GM19324 (cell line): ENCODE data around the gene ZDHHC5.
A peak's percentile ranks its signal among the peaks of the same experiment; 100 is the strongest.

Experiments
- ATAC-seq: cut with Tn5 transposase; IDR thresholded peaks from one replicate; pipeline ENCODE4 v1.9.1; 2021; ENCODE audit warnings: mild to moderate bottlenecking, moderate library complexity; ENCODE audit not compliant: unreplicated experiment, low FRiP score

Gene ZDHHC5

GRCh38 chr11:57727185-57727584 is 59.3 kb downstream of the ZDHHC5 start:
- ATAC-seq = no peak

- no peak for ATAC-seq
These were observed 60.9 kb downstream of the ZDHHC5 start for GRCh38 chr11:57728829-57729228.

DNA sequence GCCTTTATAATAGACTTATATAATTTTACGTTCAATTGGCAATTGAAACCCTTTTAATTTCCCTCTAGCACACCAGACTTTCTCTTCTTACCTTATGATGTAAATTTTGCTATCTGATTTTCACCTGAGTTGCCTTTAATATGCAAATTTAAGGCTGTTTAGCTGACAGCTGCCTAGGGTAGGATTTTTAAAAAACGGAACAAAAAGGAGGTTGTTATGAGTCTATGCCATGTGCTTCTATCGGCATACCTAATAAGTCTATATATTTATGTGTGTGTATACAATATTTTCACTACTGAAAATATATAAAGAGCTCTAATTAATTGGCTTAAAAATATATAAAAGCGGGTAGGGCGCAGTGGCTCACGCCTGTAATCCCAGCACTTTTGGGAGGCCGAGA is 61.6 kb downstream of the ZDHHC5 start:
- no peak for ATAC-seq

- no peak for ATAC-seq
These were observed 64.7 kb downstream of the ZDHHC5 start for GRCh38 chr11:57732661-57733060.

- no peak for ATAC-seq
These were observed 67.8 kb downstream of the ZDHHC5 start for GRCh38 chr11:57735619-57736298.

DNA sequence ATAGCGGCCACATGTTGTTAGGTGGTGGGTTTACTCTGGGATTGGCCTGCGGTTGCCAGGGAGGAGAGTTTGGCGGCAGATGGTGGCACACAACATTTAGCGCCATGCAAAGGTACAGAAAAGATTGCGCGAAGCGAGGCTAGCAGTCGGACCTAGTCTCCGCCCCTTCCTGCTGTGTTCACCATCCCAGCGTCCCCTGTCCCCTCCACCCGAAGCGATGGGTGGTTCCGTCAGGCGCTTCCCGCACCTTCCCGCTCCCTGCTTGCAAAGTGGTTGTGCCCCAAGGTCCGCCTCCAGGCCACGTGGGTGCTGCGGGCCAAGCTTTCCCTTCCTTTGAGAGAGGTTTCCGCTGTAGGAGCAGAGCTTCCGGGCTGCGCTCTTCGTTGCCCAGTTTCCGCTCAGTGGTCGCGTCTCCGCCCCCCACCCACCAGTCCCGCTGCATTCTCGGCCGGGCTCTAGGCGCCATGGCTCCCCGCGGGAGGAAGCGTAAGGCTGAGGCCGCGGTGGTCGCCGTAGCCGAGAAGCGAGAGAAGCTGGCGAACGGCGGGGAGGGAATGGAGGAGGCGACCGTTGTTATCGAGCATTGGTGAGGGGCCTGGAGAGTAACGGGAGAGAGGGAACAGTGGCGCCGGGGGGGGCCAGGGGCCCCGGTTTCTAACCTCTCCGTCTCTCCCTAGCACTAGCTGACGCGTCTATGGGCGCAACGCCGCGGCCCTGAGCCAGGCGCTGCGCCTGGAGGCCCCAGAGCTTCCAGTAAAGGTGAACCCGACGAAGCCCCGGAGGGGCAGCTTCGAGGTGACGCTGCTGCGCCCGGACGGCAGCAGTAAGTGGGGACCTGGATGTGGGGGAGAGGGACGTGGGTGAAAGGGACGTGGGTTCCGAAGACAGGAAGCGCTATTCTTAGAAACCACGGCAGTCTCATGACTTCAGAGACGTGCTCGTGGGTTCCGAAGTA is 73.5 kb downstream of the ZDHHC5 start, which contains the start of gene SELENOH:
Gene SELENOH, plus strand, starts transcription at position 360 of the 955 bp plus-strand sequence. Its CDS starts 105 bp downstream, at position 465.
- peak; percentile 93 for ATAC-seq

- ATAC-seq = no peak
These were observed 74.2 kb downstream of the ZDHHC5 start for GRCh38 chr11:57742087-57742452.

DNA sequence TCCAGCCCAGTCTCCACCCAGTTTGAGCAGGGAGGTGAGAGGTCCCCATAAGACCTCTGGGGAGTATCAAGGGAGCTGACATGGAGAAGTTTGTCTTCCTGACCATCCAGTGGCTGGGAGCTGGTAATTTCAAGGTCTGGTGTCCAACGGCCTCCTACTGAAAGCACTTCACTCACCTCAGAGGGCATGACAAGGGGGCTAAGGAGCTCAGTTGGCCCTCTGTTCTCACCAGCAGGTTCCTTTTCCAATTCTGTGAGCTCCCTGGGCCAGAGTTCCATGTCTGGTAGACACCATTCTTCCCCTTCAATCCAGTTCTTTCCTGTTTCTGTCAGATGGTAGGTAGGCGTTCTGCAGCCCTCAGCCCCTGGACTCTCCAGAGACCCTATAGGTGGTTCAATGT is 76.4 kb downstream of the ZDHHC5 start:
- ATAC-seq = no peak

- ATAC-seq = no peak
These were observed 77.3 kb downstream of the ZDHHC5 start for GRCh38 chr11:57745206-57745605.

GRCh38 chr11:57746920-57747319 is 79.0 kb downstream of the ZDHHC5 start:
- no peak for ATAC-seq
